ENCODE results near the gene SAP25.

GRCh38 chr7:100600730-100601038, 27.0 kb upstream of the SAP25 start:
- TF ChIP-seq CTCF (conservative IDR thresholded peaks at IDR 0.05 in 1 of 2, IDR thresholded peaks at IDR 0.05 in 1 of 2; ENCODE audit: extremely low read depth in 1 of 2, insufficient read depth in 1 of 2, low read depth in 1 of 2, low read length in 2 of 2) (no peak), EZH2 (IDR thresholded peaks at IDR 0.05; ENCODE audit: borderline replicate concordance, low read length) (no peak)

Data from mammary epithelial cell (primary cell).